ENCODE data around the gene BCL2. TPM values are rescaled to one million over a fixed set of nuclear protein-coding genes. Genes with fewer than 3 reads are reported as not detected.

BCL2 gene
- total and polyA plus RNA-seq, 7 donors = 2.8 to 25.7 (median 11.3) TPM

DNA sequence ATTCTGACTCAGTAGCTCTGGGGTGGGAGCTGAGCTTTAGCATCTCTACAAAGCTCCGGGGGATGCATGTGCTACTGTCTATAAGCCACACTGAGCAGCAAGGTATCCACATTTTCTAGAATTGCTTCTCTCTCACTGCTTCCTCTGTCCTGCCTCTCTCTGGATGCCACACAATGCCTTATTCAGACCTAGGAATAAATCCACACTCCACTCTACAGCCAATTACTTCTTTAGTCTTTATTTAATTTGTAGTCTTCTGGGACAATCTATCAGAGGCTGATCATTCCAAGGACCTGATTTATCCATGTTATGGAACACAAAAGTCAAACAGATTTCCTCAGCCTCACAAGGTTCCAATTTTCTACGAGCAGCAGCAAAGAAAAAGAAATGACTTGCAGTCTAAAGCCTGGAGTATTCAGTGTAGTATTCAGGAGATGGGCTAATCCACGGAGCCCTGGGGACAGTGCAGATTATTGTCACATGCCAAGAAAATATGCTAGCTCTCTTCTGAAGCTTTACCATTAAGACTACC, 4.4 kb downstream of the BCL2 start:
- peaks cover 0 to 53% (median 23%) of the 10 kb centered on the region in 4 donors for H3K4me1 ChIP-seq
- no peaks in the 10 kb centered on the region for H3K36me3 ChIP-seq
- no peak for DNase-seq
- H3K27ac ChIP-seq = peak overlapping the region; percentile 41 to 89 (median 45)
- H3K4me3 ChIP-seq = peak overlapping the region in 2 of 4 donors; percentile 1 to 3
- 55 to 61% methylated on average over 3 of the region's 3 CpGs for WGBS, 2 donors
- intact Hi-C loops (cut with DNase I) = loop anchor here (5.0 kb wide), 2 partner anchors 78 to 138 kb away; no protein-coding TSS in a partner anchor
- no peaks in the 10 kb centered on the region for H3K9me3 ChIP-seq
- no peaks in the 10 kb centered on the region for H3K27me3 ChIP-seq
- TF ChIP-seq EP300 (IDR thresholded peaks at IDR 0.05) = no peak
- no peak for TF ChIP-seq POLR2A (IDR thresholded peaks at IDR 0.05)
- no peak for TF ChIP-seq POLR2AphosphoS5 (IDR thresholded peaks at IDR 0.05)
- TF ChIP-seq, protein P1, sequence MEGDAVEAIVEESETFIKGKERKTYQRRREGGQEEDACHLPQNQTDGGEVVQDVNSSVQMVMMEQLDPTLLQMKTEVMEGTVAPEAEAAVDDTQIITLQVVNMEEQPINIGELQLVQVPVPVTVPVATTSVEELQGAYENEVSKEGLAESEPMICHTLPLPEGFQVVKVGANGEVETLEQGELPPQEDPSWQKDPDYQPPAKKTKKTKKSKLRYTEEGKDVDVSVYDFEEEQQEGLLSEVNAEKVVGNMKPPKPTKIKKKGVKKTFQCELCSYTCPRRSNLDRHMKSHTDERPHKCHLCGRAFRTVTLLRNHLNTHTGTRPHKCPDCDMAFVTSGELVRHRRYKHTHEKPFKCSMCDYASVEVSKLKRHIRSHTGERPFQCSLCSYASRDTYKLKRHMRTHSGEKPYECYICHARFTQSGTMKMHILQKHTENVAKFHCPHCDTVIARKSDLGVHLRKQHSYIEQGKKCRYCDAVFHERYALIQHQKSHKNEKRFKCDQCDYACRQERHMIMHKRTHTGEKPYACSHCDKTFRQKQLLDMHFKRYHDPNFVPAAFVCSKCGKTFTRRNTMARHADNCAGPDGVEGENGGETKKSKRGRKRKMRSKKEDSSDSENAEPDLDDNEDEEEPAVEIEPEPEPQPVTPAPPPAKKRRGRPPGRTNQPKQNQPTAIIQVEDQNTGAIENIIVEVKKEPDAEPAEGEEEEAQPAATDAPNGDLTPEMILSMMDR (IDR thresholded peaks at IDR 0.05) = no peak

DNA sequence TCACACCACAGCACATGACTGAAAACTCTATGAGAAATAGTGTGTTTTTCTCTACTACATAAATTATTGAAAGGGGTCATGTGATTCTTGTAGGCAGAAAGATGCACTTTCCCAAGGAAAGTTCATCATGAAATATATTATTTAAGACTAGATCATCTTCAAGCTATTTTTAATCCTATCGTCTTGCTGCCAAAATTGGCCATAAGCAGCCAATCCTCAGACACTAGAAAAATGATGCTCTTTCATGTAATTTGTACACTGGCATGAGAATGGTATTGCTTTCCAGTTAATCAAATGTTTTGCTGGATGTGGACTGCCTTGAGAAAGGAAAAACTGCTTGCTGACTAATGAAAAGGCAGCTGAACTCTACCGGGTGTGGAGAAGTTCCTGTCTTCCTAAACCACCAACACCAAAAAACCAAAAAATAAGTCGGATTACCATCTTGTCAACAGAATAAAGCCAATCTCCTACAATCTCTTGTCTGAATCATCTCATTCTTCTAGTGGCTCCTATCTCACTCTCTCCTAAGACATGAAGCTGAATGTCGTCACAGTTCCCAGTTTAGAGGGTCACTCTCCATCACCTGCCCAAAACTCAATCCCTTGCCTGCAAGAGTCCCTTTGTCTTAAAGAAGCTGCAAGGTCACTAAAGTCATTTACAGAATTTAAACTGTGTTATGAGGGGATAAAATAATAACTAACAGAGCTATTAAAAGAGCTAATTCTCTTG, 5.3 kb downstream of the BCL2 start:
- intact Hi-C loops (cut with DNase I) = no loop called here

DNA sequence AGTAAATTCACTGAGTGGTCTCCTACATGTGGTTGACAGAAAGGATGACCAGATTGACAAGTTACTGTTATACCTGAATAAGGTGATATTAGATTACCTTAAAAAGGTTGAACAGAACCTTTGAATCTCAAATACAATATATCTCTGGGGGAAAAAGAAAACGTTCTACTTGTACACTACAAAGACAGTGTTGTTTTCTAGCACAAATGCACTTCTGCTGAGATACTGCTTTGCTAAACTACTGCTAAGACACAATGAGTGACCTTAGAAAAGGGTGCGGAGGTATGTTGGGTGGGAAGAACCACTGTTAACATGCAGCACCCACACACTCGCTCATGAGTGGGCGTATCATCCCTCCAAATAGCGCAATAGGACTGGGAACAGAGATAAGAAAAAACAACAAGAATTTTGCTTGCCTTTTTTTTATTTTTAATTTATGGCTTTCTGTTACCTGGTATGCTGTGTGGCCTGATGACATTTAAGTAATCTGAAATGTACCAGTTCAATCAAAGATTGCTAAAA, 6.1 kb downstream of the BCL2 start:
- Histone ChIP-seq H3K4me1 (peaks cover 0 to 50% (median 22%) of the 10 kb centered on the region in 4 donors), H3K36me3 (no peaks in the 10 kb centered on the region), H3K4me3 (no peak overlapping the region), H3K9me3 (no peaks in the 10 kb centered on the region), H3K27ac (peak overlapping the region in 2 of 4 donors; percentile 3 to 89), H3K27me3 (no peaks in the 10 kb centered on the region)
- 43 to 63% methylated on average over 5 of the region's 5 CpGs for WGBS, 2 donors
- TF ChIP-seq POLR2AphosphoS5 (IDR thresholded peaks at IDR 0.05) = no peak
- no peak for TF ChIP-seq EP300 (IDR thresholded peaks at IDR 0.05)
- TF ChIP-seq, protein P1 (IDR thresholded peaks at IDR 0.05) = no peak
- TF ChIP-seq POLR2A (IDR thresholded peaks at IDR 0.05) = no peak
- no peak for DNase-seq
- intact Hi-C loops (cut with DNase I) = no loop called here

More for the DNA sequence above, 5.3 kb downstream of the BCL2 start:
- Histone ChIP-seq H3K36me3 (no peaks in the 10 kb centered on the region), H3K4me3 (no peak overlapping the region), H3K9me3 (no peaks in the 10 kb centered on the region), H3K4me1 (peaks cover 0 to 53% (median 23%) of the 10 kb centered on the region in 4 donors), H3K27ac (peak overlapping the region; percentile 11 to 89 (median 45)), H3K27me3 (no peaks in the 10 kb centered on the region)
- TF ChIP-seq POLR2AphosphoS5 (IDR thresholded peaks at IDR 0.05) (no peak), EP300 (IDR thresholded peaks at IDR 0.05) (no peak), POLR2A (IDR thresholded peaks at IDR 0.05) (no peak)
- TF ChIP-seq, protein P1 (IDR thresholded peaks at IDR 0.05) = no peak
- 59 to 69% methylated on average over 4 of the region's 4 CpGs for WGBS, 2 donors
- DNase-seq = no peak

DNA sequence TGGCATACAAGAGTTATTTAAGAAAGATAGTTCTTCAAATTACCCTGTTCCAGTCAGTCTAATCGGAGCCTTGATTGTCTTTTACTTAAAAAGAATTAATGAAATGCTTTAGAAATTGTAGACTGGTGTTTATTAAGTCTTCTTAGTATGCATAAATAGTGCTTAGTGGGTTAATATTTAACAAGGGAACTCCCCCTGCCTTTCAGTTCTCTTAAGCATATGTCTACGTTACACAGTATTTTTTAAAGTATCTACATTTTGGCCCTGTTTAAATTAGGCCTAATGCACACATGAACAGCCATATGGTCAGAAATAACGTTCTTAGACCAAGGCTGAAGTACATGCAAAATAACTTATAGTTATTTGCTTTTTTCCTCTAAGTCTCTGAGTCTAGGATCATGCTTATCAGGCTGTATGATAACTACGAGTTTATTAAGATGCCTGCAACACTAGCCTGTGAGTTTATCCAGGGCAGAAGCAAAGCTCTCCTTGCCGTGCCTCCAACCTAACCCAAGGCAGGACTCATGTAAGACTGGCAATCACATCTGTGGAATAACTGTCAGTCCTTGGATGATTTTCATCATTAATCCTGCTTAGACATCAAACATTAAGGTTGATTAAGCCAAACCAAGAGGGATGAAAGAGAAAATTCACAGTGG, 6.7 kb downstream of the BCL2 start:
- WGBS, 2 donors = 46 to 57% methylated on average over 5 of the region's 5 CpGs
- H3K4me3 ChIP-seq = no peak overlapping the region
- no peaks in the 10 kb centered on the region for H3K36me3 ChIP-seq
- H3K27me3 ChIP-seq = no peaks in the 10 kb centered on the region
- H3K9me3 ChIP-seq = no peaks in the 10 kb centered on the region
- no peak for DNase-seq
- peaks cover 0 to 50% (median 20%) of the 10 kb centered on the region in 4 donors for H3K4me1 ChIP-seq
- H3K27ac ChIP-seq = peak overlapping the region in 3 of 4 donors; percentile 3 to 89 (median 16)
- intact Hi-C loops (cut with DNase I) = no loop called here
- no peak for TF ChIP-seq POLR2AphosphoS5 (IDR thresholded peaks at IDR 0.05)
- no peak for TF ChIP-seq EP300 (IDR thresholded peaks at IDR 0.05)
- no peak for TF ChIP-seq POLR2A (IDR thresholded peaks at IDR 0.05)

DNA sequence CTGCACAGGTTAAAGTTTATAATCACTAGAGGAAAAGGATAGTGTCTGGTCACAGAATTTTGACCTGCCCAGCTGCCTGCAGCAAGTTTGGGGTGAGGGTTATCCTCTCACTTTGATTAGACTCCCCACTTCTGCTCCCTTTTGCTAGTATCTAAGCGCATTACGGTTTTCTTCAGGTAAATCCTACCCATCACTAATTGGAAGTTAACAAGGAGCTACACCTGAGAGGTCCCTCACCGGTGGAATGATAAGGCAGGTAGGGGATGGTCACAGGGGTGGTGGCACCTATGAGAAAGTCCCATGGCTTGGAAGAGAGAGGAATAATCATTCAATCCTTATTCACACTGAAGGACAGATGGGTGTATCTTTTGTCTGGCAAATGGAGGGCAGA, 7.6 kb downstream of the BCL2 start:
- Histone ChIP-seq H3K27me3 (no peaks in the 10 kb centered on the region), H3K9me3 (no peaks in the 10 kb centered on the region), H3K36me3 (no peaks in the 10 kb centered on the region), H3K27ac (peak overlapping the region in 1 of 4 donors; percentile 89), H3K4me1 (peaks cover 0 to 50% (median 19%) of the 10 kb centered on the region in 4 donors), H3K4me3 (no peak overlapping the region)
- intact Hi-C loops (cut with DNase I) = no loop called here
- DNase-seq = no peak
- TF ChIP-seq EP300 (IDR thresholded peaks at IDR 0.05) (no peak), POLR2A (IDR thresholded peaks at IDR 0.05) (no peak), POLR2AphosphoS5 (IDR thresholded peaks at IDR 0.05) (no peak)
- TF ChIP-seq, protein P1 (IDR thresholded peaks at IDR 0.05) = no peak
- WGBS, 2 donors = 91 to 93% methylated on average over 3 of the region's 3 CpGs

Measured in sigmoid colon (tissue), 7 donors.